Renal cortex interstitium (tissue), 15 donors: ENCODE results near the gene TAF9. TPM values are rescaled to one million over a fixed set of nuclear protein-coding genes. Genes with fewer than 3 reads are reported as not detected.
"Not testable (repeated sequence)": the region's sequence is repeated elsewhere in the genome, so short reads cannot be mapped to it uniquely, and the experiment has no call there.

Experiments
- DNase-seq, 11 donors: peaks; one replicate each; pipeline ENCODE4 v3.0.0-alpha.2; 2013; ENCODE audit warnings: low read depth in 9 of 11, low spot score in 4 of 11; ENCODE audit errors: extremely low read depth in 1 of 11
- long read RNA-seq, 16 experiments: transcript quantifications; one replicate each; lab custom pipeline, GENCODE V29; 2026
- polyA plus RNA-seq, 3 donors: library from polyadenylated mRNA; unstranded; fragments of 120-200 nt; gene quantifications; one replicate each; pipeline ENCODE4 v1.2.1, GENCODE V29; 2013; ENCODE audit not compliant: insufficient read length in 3 of 3

The TAF9 gene
- 10 to 100 TPM; 52.4 to 66.1 (median 53.3) TPM for polyA plus RNA-seq
- long read RNA-seq, donor 1, transcript TAF9-201 (3 exons, 1,283 nt) = major isoform, 19 of 26 reads
- long read RNA-seq, donor 1, transcript TAF9-205 (2 exons, 1,331 nt) = minor isoform, 6 of 26 reads
- long read RNA-seq, donor 1, partial matches to known transcripts = 0 of 26 reads
- long read RNA-seq, donor 1, other reads (novel, unspliced or antisense) = 0 of 26 reads
- long read RNA-seq, donor 2, transcript TAF9-201 (3 exons, 1,283 nt) = major isoform, 17 of 26 reads
- long read RNA-seq, donor 2, transcript TAF9-205 (2 exons, 1,331 nt) = minor isoform, 5 of 26 reads
- long read RNA-seq, donor 2, partial matches to known transcripts = 0 of 26 reads
- long read RNA-seq, donor 2, other reads (novel, unspliced or antisense) = 0 of 26 reads
- long read RNA-seq, donor 3, transcript TAF9-201 (3 exons, 1,283 nt) = major isoform, 45 of 52 reads
- long read RNA-seq, donor 3, partial matches to known transcripts = 0 of 52 reads
- long read RNA-seq, donor 3, other reads (novel, unspliced or antisense) = 0 of 52 reads
- long read RNA-seq, donor 4, transcript TAF9-201 (3 exons, 1,283 nt) = major isoform, 23 of 25 reads
- long read RNA-seq, donor 4, partial matches to known transcripts = 0 of 25 reads
- long read RNA-seq, donor 4, other reads (novel, unspliced or antisense) = 0 of 25 reads
- long read RNA-seq, donor 5 = 0 reads
- long read RNA-seq, donor 6, transcript TAF9-201 (3 exons, 1,283 nt) = major isoform, 25 of 27 reads
- long read RNA-seq, donor 6, partial matches to known transcripts = 0 of 27 reads
- long read RNA-seq, donor 6, other reads (novel, unspliced or antisense) = 0 of 27 reads
- long read RNA-seq, donor 7, transcript TAF9-201 (3 exons, 1,283 nt) = major isoform, 35 of 41 reads
- long read RNA-seq, donor 7, partial matches to known transcripts = 0 of 41 reads
- long read RNA-seq, donor 7, other reads (novel, unspliced or antisense) = 0 of 41 reads
- long read RNA-seq, donor 8 = 0 reads
- long read RNA-seq, donor 9, transcript TAF9-201 (3 exons, 1,283 nt) = major isoform, 26 of 33 reads
- long read RNA-seq, donor 9, partial matches to known transcripts = 0 of 33 reads
- long read RNA-seq, donor 9, other reads (novel, unspliced or antisense) = 0 of 33 reads
- long read RNA-seq, donor 10, transcript TAF9-201 (3 exons, 1,283 nt) = major isoform, 30 of 61 reads
- long read RNA-seq, donor 10, partial matches to known transcripts = 25 of 61 reads
- long read RNA-seq, donor 10, other reads (novel, unspliced or antisense) = 0 of 61 reads
- long read RNA-seq, donor 11, transcript TAF9-201 (3 exons, 1,283 nt) = major isoform, 22 of 29 reads
- long read RNA-seq, donor 11, partial matches to known transcripts = 0 of 29 reads
- long read RNA-seq, donor 11, other reads (novel, unspliced or antisense) = 0 of 29 reads
- long read RNA-seq, donor 12, transcript TAF9-201 (3 exons, 1,283 nt) = major isoform, 7 of 8 reads
- long read RNA-seq, donor 12, partial matches to known transcripts = 0 of 8 reads
- long read RNA-seq, donor 12, other reads (novel, unspliced or antisense) = 0 of 8 reads
- long read RNA-seq, donor 13 = 0 reads
- long read RNA-seq, donor 14, transcript TAF9-201 (3 exons, 1,283 nt) = major isoform, 51 of 55 reads
- long read RNA-seq, donor 14, partial matches to known transcripts = 0 of 55 reads
- long read RNA-seq, donor 14, other reads (novel, unspliced or antisense) = 0 of 55 reads
- long read RNA-seq, donor 15, transcript TAF9-201 (3 exons, 1,283 nt) = major isoform, 12 of 15 reads
- long read RNA-seq, donor 15, partial matches to known transcripts = 0 of 15 reads
- long read RNA-seq, donor 15, other reads (novel, unspliced or antisense) = 0 of 15 reads
- long read RNA-seq, donor 16, transcript TAF9-201 (3 exons, 1,283 nt) = major isoform, 57 of 77 reads
- long read RNA-seq, donor 16, transcript TAF9-207 (3 exons, 761 nt) = minor isoform, 5 of 77 reads
- long read RNA-seq, donor 16, transcript TAF9-205 (2 exons, 1,331 nt) = minor isoform, 10 of 77 reads
- long read RNA-seq, donor 16, partial matches to known transcripts = 0 of 77 reads
- long read RNA-seq, donor 16, other reads (novel, unspliced or antisense) = 0 of 77 reads

- DNase-seq = peak; percentile 84 to 91 (median 88)
Measured at GRCh38 chr5:69369340-69370121, at the start of gene TAF9, which contains the start of the genes AK6 and RAD17. TAF9 (minus strand) TSS chr5:69369520; CDS start chr5:69365737, 3,783 bp downstream. AK6 (minus strand) TSS chr5:69369520; CDS start chr5:69369490, 30 bp downstream. RAD17 (plus strand) TSS chr5:69369818; CDS start chr5:69372209, 2,391 bp downstream.

GRCh38 chr5:69418554-69418953 is 49.2 kb upstream of the TAF9 start:
- DNase-seq = no peak

GRCh38 chr5:69416699-69417098 is 47.4 kb upstream of the TAF9 start:
- DNase-seq = no peak

- DNase-seq = peak in 1 of 11 donors; percentile 4
Measured at GRCh38 chr5:69416180-69416579, 46.9 kb upstream of the TAF9 start.

- peak in 8 of 11 donors; percentile 13 to 36 (median 22) for DNase-seq
Measured at GRCh38 chr5:69415584-69415958, 46.3 kb upstream of the TAF9 start.

- DNase-seq = peak; percentile 43 to 86 (median 66)
Measured at GRCh38 chr5:69414885-69415583, 45.7 kb upstream of the TAF9 start, which contains the start of gene MARVELD2. MARVELD2 (plus strand) TSS chr5:69415116; CDS start chr5:69419386, 4,270 bp downstream.

GRCh38 chr5:69404659-69405330 is 35.5 kb upstream of the TAF9 start:
- DNase-seq = no peak

- DNase-seq = no peak
Measured at GRCh38 chr5:69378376-69378775, 9.1 kb upstream of the TAF9 start.

- no peak for DNase-seq
Measured at GRCh38 chr5:69374911-69375446, 5.7 kb upstream of the TAF9 start.

GRCh38 chr5:69372394-69372793 is 3.1 kb upstream of the TAF9 start:
- no peak for DNase-seq

- not testable (repeated sequence) for DNase-seq
Measured at GRCh38 chr5:69370335-69370734, 1.0 kb upstream of the TAF9 start.

- DNase-seq = peak in 9 of 11 donors; percentile 1 to 44 (median 27)
Measured at GRCh38 chr5:69368458-69369339, 621 bp downstream of the TAF9 start.

GRCh38 chr5:69367697-69368279 is 1.5 kb downstream of the TAF9 start:
- DNase-seq = no peak

- no peak for DNase-seq
Measured at GRCh38 chr5:69364850-69365249, 4.5 kb downstream of the TAF9 start.
